Fibroblast of mammary gland (primary cell): ENCODE measurements around the gene LARGE2.

ENCODE experiments used
- DNase-seq: peaks from one replicate; pipeline ENCODE4 v3.0.0-alpha.2; 2010; ENCODE audit warnings: low read depth
- H3K4me3 ChIP-seq: 2 replicates; pipeline ENCODE4 v1.5.1; 2011; ENCODE audit warnings: low read depth, mild to moderate bottlenecking, low read length, moderate library complexity; ENCODE audit not compliant: control insufficient read depth
- TF ChIP-seq, protein P1 (sequence below): conservative IDR thresholded peaks from 2 replicates; pipeline ENCODE4 v1.5.1; 2011; ENCODE audit warnings: low read depth, low read length, inconsistent platforms; ENCODE audit not compliant: control insufficient read depth, insufficient read depth

The LARGE2 gene

DNA sequence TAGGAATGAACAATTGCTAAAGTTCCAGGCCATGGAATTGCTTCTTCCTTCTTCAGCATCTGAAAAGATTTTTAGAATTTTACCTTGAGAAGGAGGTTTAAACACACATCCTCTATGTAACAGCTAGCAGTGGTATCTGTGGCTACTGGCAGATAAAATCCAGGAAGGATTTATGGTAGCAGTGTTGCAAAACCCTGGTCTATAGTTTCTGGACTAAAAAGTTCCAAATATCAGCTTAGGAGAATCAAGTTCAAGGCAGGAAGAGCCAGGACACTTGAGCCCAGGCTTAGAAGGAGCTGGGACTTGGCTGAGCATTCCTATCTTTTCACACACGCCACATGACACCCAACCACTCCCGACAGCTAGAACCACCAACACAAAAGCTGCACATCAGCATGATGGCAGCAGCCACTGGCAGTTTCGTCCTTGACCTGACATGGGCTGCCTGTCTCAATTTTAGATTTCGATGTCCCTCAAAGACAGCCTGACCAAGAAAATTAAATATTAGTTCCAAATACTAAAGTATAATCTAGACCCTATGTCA is 14.1 kb downstream of the LARGE2 start:
- no peak for DNase-seq
- H3K4me3 ChIP-seq: no peak overlapping the region
- TF ChIP-seq, protein P1, sequence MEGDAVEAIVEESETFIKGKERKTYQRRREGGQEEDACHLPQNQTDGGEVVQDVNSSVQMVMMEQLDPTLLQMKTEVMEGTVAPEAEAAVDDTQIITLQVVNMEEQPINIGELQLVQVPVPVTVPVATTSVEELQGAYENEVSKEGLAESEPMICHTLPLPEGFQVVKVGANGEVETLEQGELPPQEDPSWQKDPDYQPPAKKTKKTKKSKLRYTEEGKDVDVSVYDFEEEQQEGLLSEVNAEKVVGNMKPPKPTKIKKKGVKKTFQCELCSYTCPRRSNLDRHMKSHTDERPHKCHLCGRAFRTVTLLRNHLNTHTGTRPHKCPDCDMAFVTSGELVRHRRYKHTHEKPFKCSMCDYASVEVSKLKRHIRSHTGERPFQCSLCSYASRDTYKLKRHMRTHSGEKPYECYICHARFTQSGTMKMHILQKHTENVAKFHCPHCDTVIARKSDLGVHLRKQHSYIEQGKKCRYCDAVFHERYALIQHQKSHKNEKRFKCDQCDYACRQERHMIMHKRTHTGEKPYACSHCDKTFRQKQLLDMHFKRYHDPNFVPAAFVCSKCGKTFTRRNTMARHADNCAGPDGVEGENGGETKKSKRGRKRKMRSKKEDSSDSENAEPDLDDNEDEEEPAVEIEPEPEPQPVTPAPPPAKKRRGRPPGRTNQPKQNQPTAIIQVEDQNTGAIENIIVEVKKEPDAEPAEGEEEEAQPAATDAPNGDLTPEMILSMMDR: no peak

DNA sequence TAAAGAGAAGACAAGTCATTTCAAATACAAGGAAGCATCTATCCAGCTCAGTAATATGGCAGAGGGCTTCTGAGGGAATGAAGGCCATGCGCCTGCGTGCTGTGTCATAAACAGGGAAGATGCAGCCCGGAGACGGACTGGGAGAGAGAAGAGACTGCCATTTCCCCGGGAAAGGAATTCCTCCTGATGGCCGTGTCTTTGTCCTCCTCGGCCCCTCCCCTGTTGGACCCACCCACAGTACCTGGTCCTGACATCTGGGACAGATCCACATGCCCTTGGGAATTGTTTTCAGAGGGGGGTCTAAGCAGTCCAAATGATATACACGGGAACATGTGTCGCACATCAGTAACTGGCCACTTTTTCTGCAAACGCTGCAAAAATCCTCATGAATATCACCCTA is 15.5 kb downstream of the LARGE2 start:
- TF ChIP-seq, protein P1: no peak
- no peak overlapping the region for H3K4me3 ChIP-seq
- no peak for DNase-seq

DNA sequence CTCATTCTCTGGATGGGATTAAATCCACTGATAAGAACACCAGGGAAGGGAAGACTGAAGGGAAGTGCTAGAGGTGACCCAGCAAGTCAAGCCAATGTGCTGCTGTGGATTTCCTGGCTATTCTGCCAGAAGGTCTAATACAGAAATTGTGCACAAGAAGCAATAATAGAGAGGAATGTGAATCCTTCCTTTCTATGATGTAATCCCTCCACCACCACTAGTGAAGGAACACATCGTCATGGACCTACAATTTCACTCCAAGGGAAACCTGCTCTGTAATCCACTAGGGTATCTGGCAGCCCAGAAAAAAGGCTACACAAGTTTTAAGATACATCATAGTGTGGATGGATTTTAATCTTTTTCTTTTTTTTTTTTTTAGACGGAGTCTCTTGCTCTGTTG is 17.4 kb downstream of the LARGE2 start:
- TF ChIP-seq, protein P1: no peak
- peak; percentile 14 for DNase-seq
- no peak overlapping the region for H3K4me3 ChIP-seq

DNA sequence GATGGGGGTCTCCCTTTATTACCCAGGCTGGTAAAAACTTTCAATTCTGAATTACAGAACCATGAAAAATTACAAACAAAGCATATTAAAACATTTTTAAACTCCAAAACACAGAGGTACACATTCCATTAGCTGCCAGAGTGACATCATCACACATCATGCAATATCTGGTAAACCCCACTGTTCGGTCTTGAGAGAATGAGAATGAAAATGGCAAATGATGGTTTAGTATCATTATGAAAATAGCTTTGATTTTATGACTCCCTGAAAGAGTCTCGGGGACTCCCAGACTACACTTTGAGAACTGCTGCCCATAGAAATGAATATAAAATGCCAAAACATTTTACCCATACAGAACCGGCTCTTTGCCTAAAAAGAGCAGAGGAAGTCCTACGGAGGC is 18.8 kb downstream of the LARGE2 start:
- H3K4me3 ChIP-seq: no peak overlapping the region
- TF ChIP-seq, protein P1: no peak
- no peak for DNase-seq

DNA sequence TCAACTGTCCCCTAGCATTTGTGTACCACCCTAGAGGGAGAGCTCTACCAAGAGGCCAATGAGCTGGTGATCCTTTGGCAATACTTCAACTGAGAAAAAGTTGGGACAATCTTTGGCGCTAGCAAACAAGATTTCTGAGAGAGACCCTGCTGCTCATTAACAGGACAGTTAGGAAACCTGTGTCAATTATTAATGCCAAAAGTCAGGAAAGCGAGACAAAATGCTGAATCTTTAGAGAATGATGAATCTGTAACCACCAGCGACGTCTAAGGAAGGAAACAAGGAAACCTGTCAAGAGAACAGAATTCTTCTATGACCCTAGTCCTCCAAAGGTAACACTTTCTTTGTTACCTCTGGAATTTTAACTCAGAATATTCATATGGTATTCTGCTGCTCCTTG is 19.9 kb downstream of the LARGE2 start:
- TF ChIP-seq, protein P1: no peak
- no peak overlapping the region for H3K4me3 ChIP-seq
- DNase-seq: no peak

DNA sequence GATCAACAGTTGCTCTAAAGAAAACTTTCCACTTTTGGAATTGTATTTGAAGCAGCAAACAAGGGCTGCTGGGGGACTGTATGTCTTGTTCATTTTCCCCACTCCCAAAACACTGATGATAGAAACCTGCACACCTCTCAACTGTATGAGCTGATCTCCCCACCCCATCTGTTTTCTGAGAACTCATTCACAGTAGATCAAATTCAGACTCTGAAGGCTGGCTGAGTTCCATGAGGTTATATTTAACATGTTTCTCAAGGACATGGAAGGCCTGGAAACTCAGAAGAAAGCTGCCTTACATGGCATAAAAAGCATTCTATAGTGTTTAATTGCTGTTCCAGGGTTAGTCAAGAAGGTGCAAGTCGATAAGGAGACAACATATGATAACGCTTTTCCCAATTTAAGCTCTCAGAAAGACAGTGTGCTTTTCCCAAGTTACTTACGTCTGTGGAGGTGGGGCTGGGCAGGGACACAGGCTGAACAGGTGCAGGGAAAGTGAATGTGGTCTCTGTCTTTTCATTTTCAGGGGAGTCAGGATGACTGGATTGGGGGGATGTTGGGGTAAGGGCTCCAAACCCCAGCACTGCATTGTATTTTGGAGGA is 23.0 kb downstream of the LARGE2 start:
- no peak for DNase-seq
- H3K4me3 ChIP-seq: no peak overlapping the region
- TF ChIP-seq, protein P1: no peak
